ENCODE data around the gene PIP5KL1. TPM values are rescaled to one million over a fixed set of nuclear protein-coding genes. Genes with fewer than 3 reads are reported as not detected.

Gene PIP5KL1
- total and polyA plus RNA-seq, 2 experiments from 2014 or later: 13.4 to 19.5 TPM

- TF ChIP-seq CTCF (conservative IDR thresholded peaks at IDR 0.05; ENCODE audit: low read depth in 2 of 2) (no peak), NANOG (IDR thresholded peaks at IDR 0.05; ENCODE audit: borderline replicate concordance) (no peak), ETS1 (IDR thresholded peaks at IDR 0.05) (no peak), EZH2phosphoT487 (IDR thresholded peaks at IDR 0.05; ENCODE audit: unreplicated experiment) (no peak), STAT1 (IDR thresholded peaks at IDR 0.05; ENCODE audit: unreplicated experiment) (no peak), POLR2AphosphoS5 (IDR thresholded peaks at IDR 0.05; ENCODE audit: low read depth) (no peak), REST (IDR thresholded peaks at IDR 0.05; ENCODE audit: unreplicated experiment) (no peak), EZH2 (IDR thresholded peaks at IDR 0.05; ENCODE audit: low read depth, unreplicated experiment) (no peak)
Measured at GRCh38 chr9:127971357-127972235, 41.0 kb upstream of the PIP5KL1 start (continued).

GRCh38 chr9:127970401-127971313, 40.1 kb upstream of the PIP5KL1 start:
- Histone ChIP-seq H3F3A (replicated peaks; ENCODE audit: low read depth) (no peaks in the 10 kb centered on the region), H3K27ac (ENCODE audit: low read depth) (peak overlapping the region; percentile 72; the same call in 1 of the 2 replicates)
- H3K4me1 Mint-ChIP-seq: peaks cover 88% of the 10 kb centered on the region
- no peak for TF ChIP-seq REST (IDR thresholded peaks at IDR 0.05; ENCODE audit: unreplicated experiment)
- no peak for TF ChIP-seq EZH2 (IDR thresholded peaks at IDR 0.05; ENCODE audit: low read depth, unreplicated experiment)

More at GRCh38 chr9:127970401-127971313, 40.1 kb upstream of the PIP5KL1 start:
- H3K4me1 ChIP-seq (ENCODE audit: insufficient read depth): peaks cover 36% of the 10 kb centered on the region
- H3K36me3 ChIP-seq (ENCODE audit: insufficient read depth): no peaks in the 10 kb centered on the region
- Mint-ChIP-seq H3K9me3 (no peaks in the 10 kb centered on the region), H3K27me3 (ENCODE audit: insufficient read depth, low read depth, poor library complexity) (peaks cover 18% of the 10 kb centered on the region), H3K27ac (peak overlapping the region; percentile 87), H3K36me3 (ENCODE audit: low read depth) (peaks cover 3% of the 10 kb centered on the region; the same call in 2 of the 3 replicates), H3K4me3 (peak overlapping the region; percentile 46; the same call in 1 of the 3 replicates)
- H3K27me3 ChIP-seq (ENCODE audit: insufficient read depth): no peaks in the 10 kb centered on the region
- peak; percentile 11 for ATAC-seq
- H3K9me2 ChIP-seq (ENCODE audit: insufficient read depth): no peaks in the 10 kb centered on the region
- no peak overlapping the region for H3K4me3 ChIP-seq
- H3K4me2 ChIP-seq: peak overlapping the region; percentile 32; the same call in 1 of the 2 replicates
- H2AFZ ChIP-seq: no peak overlapping the region
- peaks cover 19% of the 10 kb centered on the region for H4K20me1 ChIP-seq (replicated peaks; ENCODE audit: insufficient read depth)
- H3K79me2 ChIP-seq (replicated peaks; ENCODE audit: insufficient read depth): peaks cover 99% of the 10 kb centered on the region
- DNase-seq (ENCODE audit: low spot score): no peak
